GM12878 (cell line): ENCODE data around the gene RTF2.

ENCODE experiments used
- CHD2 ChIP-seq: IDR thresholded peaks from 2 replicates; pipeline ENCODE4 v1.6.1; 2011; ENCODE audit warnings: low read depth, low read length, improper control_type of control experiment, borderline replicate concordance
- CREB1 ChIP-seq: IDR thresholded peaks from 2 replicates; pipeline ENCODE4 v1.6.1; 2012; ENCODE audit warnings: low read depth, mild to moderate bottlenecking, inconsistent platforms
- IRF4 ChIP-seq: IDR thresholded peaks from 2 replicates; pipeline ENCODE4 v1.6.1; 2011; ENCODE audit warnings: low read depth, low read length
- POLR2A ChIP-seq: IDR thresholded peaks from 2 replicates; pipeline ENCODE4 v1.6.1; 2011; ENCODE audit warnings: low read depth, mild to moderate bottlenecking, low read length
- POLR2AphosphoS5 ChIP-seq: IDR thresholded peaks from 2 replicates; pipeline ENCODE4 v1.6.1; 2011; ENCODE audit warnings: mild to moderate bottlenecking, low read length, inconsistent platforms
- SMARCA5 ChIP-seq: fragments of 450-650 bp; IDR thresholded peaks from 2 replicates; pipeline ENCODE4 v1.6.1; 2017; ENCODE audit warnings: mild to moderate bottlenecking
- TF ChIP-seq, protein P1 (sequence below), 3 experiments: IDR thresholded peaks in 2 of 3; conservative IDR thresholded peaks in 1 of 3; 2 replicates each; pipeline ENCODE4 v1.5.1; 2011; ENCODE audit warnings: low read depth in 3 of 3, low read length in 3 of 3, mild to moderate bottlenecking in 3 of 3, control low read depth in 2 of 3, moderate library complexity in 2 of 3, inconsistent platforms in 1 of 3, mixed read lengths in 1 of 3; ENCODE audit not compliant: control insufficient read depth in 2 of 3, insufficient read depth in 1 of 3; ENCODE audit errors: extremely low read depth in 1 of 3
- TF ChIP-seq, protein P2 (sequence below): fragments of 450-650 bp; IDR thresholded peaks from 2 replicates; pipeline ENCODE4 v1.6.1; 2016; ENCODE audit warnings: mild to moderate bottlenecking

DNA sequence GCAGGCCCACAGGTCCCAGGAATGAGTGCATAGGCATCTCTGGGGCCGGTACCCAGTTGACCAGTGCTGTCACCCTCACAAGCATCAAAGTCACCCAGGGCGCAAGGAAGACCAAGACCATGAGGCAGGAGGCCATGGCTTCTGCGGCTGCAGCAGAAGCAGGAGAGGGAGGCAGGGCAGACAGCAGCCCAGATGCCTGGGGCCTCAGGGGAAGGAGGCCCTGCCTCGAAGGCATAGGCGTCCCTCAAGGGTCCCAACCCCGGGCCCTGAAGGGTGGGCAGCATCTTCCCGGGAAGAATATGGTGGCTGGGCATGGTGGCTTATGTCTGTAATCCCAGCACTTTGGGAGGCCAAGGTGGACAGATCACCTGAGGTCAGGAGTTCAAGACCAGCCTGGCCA, 59.1 kb downstream of the RTF2 start:
- TF ChIP-seq CREB1: no peak
- no peak for TF ChIP-seq SMARCA5
- TF ChIP-seq, protein P1, sequence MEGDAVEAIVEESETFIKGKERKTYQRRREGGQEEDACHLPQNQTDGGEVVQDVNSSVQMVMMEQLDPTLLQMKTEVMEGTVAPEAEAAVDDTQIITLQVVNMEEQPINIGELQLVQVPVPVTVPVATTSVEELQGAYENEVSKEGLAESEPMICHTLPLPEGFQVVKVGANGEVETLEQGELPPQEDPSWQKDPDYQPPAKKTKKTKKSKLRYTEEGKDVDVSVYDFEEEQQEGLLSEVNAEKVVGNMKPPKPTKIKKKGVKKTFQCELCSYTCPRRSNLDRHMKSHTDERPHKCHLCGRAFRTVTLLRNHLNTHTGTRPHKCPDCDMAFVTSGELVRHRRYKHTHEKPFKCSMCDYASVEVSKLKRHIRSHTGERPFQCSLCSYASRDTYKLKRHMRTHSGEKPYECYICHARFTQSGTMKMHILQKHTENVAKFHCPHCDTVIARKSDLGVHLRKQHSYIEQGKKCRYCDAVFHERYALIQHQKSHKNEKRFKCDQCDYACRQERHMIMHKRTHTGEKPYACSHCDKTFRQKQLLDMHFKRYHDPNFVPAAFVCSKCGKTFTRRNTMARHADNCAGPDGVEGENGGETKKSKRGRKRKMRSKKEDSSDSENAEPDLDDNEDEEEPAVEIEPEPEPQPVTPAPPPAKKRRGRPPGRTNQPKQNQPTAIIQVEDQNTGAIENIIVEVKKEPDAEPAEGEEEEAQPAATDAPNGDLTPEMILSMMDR (IDR thresholded peaks at IDR 0.05 in 2 of 3, conservative IDR thresholded peaks at IDR 0.05 in 1 of 3; ENCODE audit: control insufficient read depth in 2 of 3, extremely low read depth in 1 of 3, insufficient read depth in 1 of 3, low read depth in 3 of 3, low read length in 3 of 3): no peak
- TF ChIP-seq CHD2: no peak
- TF ChIP-seq, protein P2, sequence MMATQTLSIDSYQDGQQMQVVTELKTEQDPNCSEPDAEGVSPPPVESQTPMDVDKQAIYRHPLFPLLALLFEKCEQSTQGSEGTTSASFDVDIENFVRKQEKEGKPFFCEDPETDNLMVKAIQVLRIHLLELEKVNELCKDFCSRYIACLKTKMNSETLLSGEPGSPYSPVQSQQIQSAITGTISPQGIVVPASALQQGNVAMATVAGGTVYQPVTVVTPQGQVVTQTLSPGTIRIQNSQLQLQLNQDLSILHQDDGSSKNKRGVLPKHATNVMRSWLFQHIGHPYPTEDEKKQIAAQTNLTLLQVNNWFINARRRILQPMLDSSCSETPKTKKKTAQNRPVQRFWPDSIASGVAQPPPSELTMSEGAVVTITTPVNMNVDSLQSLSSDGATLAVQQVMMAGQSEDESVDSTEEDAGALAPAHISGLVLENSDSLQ: no peak
- no peak for TF ChIP-seq POLR2AphosphoS5
- no peak for TF ChIP-seq IRF4
- TF ChIP-seq POLR2A: no peak
